LNCaP clone FGC (cell line): ENCODE measurements around the gene LIPG.

Source experiments
- DNase-seq: peaks from one replicate; pipeline ENCODE4 v3.0.0-alpha.2; 2011; ENCODE audit warnings: low read depth
- H3K4me3 ChIP-seq: 2 replicates; pipeline ENCODE4 v1.5.1; 2011; ENCODE audit warnings: mild to moderate bottlenecking, low read depth, low read length, control low read depth
- CTCF ChIP-seq: IDR thresholded peaks from 2 replicates; pipeline ENCODE4 v1.5.1; 2012; ENCODE audit warnings: mild to moderate bottlenecking; ENCODE audit not compliant: control insufficient read depth, insufficient read depth; ENCODE audit errors: extremely low read depth

Gene LIPG

GRCh38 chr18:49612515-49613033 is 50.7 kb downstream of the LIPG start:
- DNase-seq, result no peak
- no peak overlapping the region for H3K4me3 ChIP-seq
- TF ChIP-seq CTCF, result no peak

GRCh38 chr18:49613141-49613640 is 51.3 kb downstream of the LIPG start:
- no peak for DNase-seq
- no peak overlapping the region for H3K4me3 ChIP-seq
- TF ChIP-seq CTCF, result no peak

GRCh38 chr18:49613641-49614151 is 51.8 kb downstream of the LIPG start:
- H3K4me3 ChIP-seq, result no peak overlapping the region
- DNase-seq, result no peak
- TF ChIP-seq CTCF, result no peak

- no peak for DNase-seq
- no peak overlapping the region for H3K4me3 ChIP-seq
- TF ChIP-seq CTCF, result no peak
Measured at GRCh38 chr18:49616618-49617328, 54.9 kb downstream of the LIPG start.

GRCh38 chr18:49617329-49617695 is 55.5 kb downstream of the LIPG start:
- TF ChIP-seq CTCF, result no peak
- DNase-seq, result no peak
- no peak overlapping the region for H3K4me3 ChIP-seq

- no peak overlapping the region for H3K4me3 ChIP-seq
- no peak for TF ChIP-seq CTCF
- DNase-seq, result no peak
Measured at GRCh38 chr18:49617865-49618264, 56.0 kb downstream of the LIPG start.
